GM18517 (cell line): ENCODE results near the gene CNPY4.

Experiments used
- ATAC-seq: cut with Tn5 transposase; IDR thresholded peaks from one replicate; pipeline ENCODE4 v1.9.1; 2021; ENCODE audit warnings: mild to moderate bottlenecking, moderate library complexity; ENCODE audit not compliant: unreplicated experiment

Gene CNPY4

DNA sequence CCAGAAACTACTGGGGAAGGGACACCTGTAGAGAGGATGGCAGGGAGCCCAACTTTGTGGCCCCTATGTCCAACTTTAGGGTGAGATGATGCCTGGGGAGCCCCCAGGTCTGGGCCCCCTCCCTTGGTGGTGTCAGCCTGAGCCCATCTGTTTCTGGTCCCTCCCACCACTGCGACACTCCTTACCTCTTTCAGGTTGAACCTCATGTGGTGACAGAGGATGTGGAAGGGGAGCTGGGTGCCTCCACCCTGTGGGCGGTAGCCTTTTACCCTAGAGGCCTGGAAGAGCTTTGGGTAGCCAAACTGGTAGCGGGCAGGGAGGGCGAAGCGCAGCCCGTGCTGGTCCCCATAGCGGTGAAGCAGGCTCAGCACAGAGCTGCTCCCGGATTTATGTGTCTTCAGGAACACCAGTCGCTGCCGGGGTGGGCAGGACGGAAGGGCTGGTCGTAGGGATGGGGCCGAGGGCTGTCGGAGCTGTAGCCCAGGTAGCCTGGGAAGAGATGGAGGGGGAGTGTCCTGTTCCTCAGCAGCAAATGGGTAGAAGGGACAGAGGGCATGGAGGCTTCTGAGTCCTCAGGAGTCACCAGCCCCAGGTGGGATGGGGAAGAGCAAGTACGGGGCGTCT lies 47.0 kb downstream of the CNPY4 start:
- ATAC-seq = no peak

- ATAC-seq = no peak
These were observed 47.8 kb downstream of the CNPY4 start for GRCh38 chr7:100166970-100167911.

GRCh38 chr7:100167912-100168323 lies 48.5 kb downstream of the CNPY4 start:
- no peak for ATAC-seq

DNA sequence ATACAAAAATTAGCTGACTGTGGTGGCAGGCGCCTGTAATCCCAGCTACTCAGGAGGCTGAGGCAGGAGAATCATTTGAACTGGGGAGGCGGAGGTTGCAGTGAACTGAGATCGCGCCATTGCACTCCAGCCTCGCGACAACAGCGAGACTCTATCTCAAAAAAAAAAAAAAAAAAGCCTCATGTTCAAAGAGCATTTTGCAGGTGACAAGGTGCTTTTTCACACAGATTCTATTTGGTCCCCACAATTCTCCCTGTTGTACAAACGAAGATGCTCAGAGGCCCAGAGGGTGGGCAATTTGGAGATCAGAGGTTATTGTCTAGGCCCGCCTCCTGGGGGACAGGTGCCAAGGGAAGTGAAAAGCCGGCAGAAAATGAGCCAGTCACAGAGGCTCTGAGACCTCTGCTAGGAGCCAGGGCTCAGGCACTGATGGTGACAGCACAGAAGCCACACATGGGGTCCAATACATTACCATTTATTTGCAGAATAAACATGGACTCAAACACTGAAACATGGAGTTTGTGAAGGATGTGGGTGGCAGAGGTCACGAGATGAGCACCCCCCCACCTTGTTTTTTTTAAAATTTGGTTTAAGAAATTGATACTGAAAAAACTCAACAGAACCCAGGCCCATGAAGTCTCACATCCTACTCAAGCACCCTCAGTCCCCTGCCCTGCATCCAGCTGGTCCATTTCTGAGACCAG lies 49.9 kb downstream of the CNPY4 start:
- ATAC-seq = no peak

DNA sequence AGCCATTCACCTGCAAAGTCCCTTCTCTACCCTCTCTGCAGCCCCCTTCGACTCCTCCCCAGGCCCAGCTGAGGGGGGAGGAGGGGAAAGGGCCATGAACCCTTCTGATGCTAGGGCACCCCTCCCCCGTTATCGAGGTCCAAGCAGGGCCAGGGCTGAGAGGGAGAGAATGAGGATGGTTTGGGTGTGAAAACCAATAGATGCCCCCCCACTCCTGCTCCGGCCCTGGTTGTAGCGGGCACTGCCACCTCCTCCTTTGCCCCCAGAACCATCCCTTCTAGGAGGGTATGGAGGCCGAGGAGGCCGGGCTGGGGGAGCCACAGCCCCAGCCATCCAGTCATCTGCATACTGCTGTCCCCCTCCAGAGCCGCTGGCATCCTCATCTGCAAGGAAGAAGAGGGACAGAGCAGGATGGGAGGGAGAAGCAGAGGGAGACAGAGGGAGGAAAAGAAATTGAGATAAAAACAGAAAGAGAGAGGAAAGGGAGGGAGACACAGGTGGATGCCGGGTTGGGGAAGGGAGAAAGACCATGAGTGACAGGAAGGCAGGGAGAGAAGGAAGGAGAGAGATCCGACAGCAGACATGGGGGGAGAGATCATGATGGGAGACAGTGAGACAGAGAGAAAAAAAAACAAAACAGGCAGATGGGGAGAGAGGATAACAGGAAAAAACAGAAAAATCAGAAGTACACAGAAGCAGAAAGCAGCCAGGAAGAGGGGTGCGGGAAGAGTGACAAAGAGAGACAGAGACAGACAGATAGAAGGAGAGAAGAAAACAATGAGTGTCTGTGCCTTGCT lies 50.9 kb downstream of the CNPY4 start:
- ATAC-seq = no peak

- ATAC-seq = no peak
These were observed 51.8 kb downstream of the CNPY4 start for GRCh38 chr7:100171087-100171681.

GRCh38 chr7:100171840-100172239 lies 52.4 kb downstream of the CNPY4 start:
- ATAC-seq = no peak

DNA sequence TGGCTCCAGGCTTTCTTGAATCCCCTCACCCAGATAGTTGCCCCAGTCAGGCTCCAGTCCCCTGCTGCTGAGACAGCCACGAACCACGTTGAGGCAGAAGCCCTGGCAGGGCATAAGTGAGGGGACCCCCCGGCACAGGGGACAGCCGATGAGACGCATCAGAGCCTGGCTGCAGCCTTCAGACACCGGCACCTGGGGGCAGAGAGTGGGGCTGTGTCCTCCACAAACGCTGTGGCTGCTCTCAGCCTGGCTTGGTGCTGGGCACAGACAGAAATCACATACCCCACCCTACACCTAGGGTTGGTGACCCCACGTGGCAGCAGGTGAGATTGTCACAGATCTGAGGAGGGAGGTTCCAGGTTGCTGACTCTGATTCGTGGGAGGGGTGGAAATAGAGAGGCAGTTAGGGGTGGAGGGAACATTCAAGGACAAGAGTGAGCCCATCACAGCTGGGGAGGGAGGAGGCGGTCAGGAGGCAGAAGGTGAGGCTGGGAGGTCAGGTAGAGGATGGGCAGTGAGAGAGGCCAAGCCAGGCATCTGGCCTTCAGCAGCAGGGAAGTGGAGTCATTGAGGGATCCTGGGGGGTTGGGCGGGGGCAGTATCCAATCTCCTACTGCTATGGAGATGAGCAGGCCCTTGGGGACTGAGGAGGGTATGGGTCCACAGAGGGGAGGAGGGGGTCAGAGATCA lies 54.5 kb downstream of the CNPY4 start:
- ATAC-seq = no peak

- ATAC-seq = no peak
These were observed 55.1 kb downstream of the CNPY4 start for GRCh38 chr7:100174582-100174981.
